ENCODE results near the gene GIGYF1. TPM values are rescaled to one million over a fixed set of nuclear protein-coding genes. Genes with fewer than 3 reads are reported as not detected.
A peak's percentile ranks its signal among the peaks of the same experiment; 100 is the strongest.
"Not testable (repeated sequence)": the region's sequence is repeated elsewhere in the genome, so short reads cannot be mapped to it uniquely, and the experiment has no call there.

Gene GIGYF1, protein sequence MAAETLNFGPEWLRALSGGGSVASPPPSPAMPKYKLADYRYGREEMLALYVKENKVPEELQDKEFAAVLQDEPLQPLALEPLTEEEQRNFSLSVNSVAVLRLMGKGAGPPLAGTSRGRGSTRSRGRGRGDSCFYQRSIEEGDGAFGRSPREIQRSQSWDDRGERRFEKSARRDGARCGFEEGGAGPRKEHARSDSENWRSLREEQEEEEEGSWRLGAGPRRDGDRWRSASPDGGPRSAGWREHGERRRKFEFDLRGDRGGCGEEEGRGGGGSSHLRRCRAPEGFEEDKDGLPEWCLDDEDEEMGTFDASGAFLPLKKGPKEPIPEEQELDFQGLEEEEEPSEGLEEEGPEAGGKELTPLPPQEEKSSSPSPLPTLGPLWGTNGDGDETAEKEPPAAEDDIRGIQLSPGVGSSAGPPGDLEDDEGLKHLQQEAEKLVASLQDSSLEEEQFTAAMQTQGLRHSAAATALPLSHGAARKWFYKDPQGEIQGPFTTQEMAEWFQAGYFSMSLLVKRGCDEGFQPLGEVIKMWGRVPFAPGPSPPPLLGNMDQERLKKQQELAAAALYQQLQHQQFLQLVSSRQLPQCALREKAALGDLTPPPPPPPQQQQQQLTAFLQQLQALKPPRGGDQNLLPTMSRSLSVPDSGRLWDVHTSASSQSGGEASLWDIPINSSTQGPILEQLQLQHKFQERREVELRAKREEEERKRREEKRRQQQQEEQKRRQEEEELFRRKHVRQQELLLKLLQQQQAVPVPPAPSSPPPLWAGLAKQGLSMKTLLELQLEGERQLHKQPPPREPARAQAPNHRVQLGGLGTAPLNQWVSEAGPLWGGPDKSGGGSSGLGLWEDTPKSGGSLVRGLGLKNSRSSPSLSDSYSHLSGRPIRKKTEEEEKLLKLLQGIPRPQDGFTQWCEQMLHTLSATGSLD (N-terminal part only)
- total RNA-seq: 26.3 TPM

DNA sequence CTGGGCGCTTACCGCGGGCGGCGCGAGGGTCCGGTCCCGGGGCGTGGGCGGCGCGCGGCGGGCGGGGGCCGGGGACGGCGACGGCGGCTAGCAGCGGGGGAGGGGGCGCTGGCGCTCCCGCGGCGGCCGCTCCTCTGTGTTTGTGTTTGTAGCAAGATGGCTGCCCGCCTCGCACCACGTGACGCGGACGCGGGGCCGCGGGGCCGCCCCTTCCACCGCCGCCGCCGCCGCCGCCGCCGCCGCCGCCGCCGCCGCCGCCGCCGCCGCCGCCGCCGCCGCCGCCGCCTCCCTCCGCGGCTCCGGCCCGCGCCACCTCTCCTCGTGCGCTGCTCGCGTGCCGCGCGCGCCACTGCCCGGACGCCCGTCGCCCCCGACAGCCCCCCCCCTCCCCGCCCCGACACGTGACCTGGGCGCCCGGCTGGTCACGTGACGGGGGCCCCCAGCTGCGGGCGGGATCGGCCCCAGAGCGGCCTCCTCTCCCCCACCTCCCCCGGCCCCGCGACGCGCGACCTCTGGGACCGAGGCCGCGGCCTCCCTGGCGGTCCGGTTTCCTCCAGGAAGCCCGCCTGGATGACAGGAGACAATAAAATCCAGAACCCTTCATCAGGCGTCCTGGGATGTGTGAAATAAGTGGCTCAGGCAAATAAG lies at the start of gene GIGYF1:
Gene GIGYF1 (minus strand): TSS at position 153 of the 648 bp plus-strand sequence. CDS start 6,012 bp downstream, outside the sequence.
- Histone ChIP-seq H3K27me3 (ENCODE audit: insufficient read depth, low read length) (no peaks in the 10 kb centered on the region), H3K4me1 (ENCODE audit: insufficient read depth, low read length) (peaks cover 43% of the 10 kb centered on the region)

DNA sequence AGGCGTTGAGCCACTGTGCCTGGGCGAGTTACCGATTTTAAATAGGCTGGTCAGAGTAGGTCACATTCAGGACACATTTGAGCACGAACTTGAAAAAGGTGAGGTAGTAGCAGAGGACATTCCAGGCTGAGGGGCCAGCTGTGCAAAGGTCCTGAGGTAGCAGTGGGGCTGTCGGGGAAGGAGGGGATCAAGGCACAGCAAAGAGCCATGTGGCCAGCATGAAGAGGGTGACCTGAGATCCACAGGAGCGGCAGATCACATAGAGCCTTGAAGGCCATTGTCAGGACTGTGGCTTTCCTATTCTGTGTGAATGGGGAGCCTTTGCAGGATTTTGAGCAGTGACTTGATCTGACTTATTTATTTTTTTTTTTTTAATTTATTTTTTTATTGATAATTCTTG lies 45.9 kb upstream of the GIGYF1 start:
- no peaks in the 10 kb centered on the region for H3K4me1 ChIP-seq (ENCODE audit: insufficient read depth, low read length)
- no peaks in the 10 kb centered on the region for H3K27me3 ChIP-seq (ENCODE audit: insufficient read depth, low read length)
- no peak overlapping the region for H3K4me3 ChIP-seq (ENCODE audit: low read length)
- H3K9me3 ChIP-seq (ENCODE audit: low read depth, low read length): no peaks in the 10 kb centered on the region

More for the DNA sequence above, at the start of gene GIGYF1:
- Histone ChIP-seq H3K9me3 (ENCODE audit: low read depth, low read length) (no peaks in the 10 kb centered on the region), H3K4me3 (ENCODE audit: low read length) (peak within 1 kb of the TSS; percentile 61)

DNA sequence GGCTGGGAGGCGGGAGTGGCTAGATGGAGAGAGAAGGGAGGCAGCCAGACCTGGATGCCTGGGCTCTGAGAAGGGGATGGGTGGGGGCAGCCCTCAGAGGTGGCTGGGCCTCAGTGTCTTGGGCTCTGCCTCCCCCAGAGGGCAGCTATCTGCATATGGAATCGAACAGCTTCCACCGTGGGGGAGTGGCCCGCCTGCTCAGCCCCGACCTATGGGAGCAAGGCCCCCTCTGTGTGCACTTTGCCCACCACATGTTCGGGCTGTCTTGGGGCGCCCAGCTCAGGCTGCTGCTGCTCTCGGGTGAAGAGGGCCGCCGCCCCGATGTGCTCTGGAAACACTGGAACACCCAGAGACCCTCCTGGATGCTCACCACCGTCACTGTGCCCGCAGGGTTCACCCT lies 42.6 kb upstream of the GIGYF1 start:
- H3K27me3 ChIP-seq (ENCODE audit: insufficient read depth, low read length): no peaks in the 10 kb centered on the region
- H3K4me3 ChIP-seq (ENCODE audit: low read length): no peak overlapping the region
- H3K9me3 ChIP-seq (ENCODE audit: low read depth, low read length): no peaks in the 10 kb centered on the region
- H3K4me1 ChIP-seq (ENCODE audit: insufficient read depth, low read length): no peaks in the 10 kb centered on the region

DNA sequence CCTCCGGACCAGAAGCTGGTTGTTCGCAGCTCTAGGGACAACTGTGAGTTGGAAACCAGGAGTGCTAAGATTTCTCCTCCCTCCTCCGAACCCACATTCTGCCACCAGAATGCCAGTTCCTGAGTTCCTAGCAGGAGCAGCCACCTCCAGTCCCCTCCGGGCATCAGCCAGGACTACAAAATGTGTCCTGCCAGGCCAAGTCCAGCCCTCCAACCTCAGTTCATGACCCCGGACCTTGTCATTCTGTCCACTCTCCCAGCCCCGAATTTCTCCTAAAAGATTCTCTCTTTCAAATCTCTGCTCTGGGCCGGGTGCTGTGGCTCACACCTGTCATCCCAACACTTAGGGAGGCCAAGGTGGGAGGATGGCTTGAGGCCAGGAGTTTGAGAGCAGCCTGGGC lies 41.7 kb upstream of the GIGYF1 start:
- H3K4me1 ChIP-seq (ENCODE audit: insufficient read depth, low read length): no peaks in the 10 kb centered on the region
- H3K27me3 ChIP-seq (ENCODE audit: insufficient read depth, low read length): no peaks in the 10 kb centered on the region
- H3K9me3 ChIP-seq (ENCODE audit: low read depth, low read length): no peaks in the 10 kb centered on the region
- H3K4me3 ChIP-seq (ENCODE audit: low read length): no peak overlapping the region

DNA sequence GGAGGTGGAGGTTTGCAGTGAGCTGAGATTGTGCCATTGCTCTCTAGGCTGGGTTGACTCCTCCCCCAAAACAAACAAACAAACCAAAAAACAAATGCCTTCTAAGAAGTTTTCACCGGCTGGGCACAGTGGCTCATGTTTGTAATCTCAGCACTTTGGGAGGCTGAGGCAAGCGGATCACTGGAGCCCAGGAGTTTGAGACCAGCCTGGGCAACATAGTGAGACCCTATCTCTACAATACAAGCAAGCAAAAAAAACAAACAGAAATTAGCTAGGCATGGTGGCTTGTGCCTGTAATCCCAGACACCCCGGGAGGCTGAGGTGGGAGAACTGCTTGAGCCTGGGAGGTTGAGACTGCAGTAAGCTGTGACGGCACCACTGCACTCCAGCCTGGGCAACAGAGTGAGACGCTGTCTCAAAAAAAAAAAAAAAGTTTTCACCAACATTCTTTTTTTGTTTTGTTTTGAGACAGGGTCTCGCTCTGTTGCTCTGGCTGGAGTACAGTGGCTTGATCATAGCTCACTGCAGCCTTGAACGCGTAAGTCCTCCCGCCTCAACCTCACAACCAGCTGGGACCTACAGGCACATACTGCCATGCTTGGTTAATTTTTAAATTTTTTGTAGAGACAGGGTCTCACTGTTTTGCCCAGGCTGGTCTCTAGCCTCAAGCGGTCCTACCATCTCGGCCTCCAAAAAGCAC lies 38.0 kb upstream of the GIGYF1 start:
- Histone ChIP-seq H3K4me1 (ENCODE audit: insufficient read depth, low read length) (no peaks in the 10 kb centered on the region), H3K9me3 (ENCODE audit: low read depth, low read length) (no peaks in the 10 kb centered on the region), H3K4me3 (ENCODE audit: low read length) (no peak overlapping the region), H3K27me3 (ENCODE audit: insufficient read depth, low read length) (no peaks in the 10 kb centered on the region)

DNA sequence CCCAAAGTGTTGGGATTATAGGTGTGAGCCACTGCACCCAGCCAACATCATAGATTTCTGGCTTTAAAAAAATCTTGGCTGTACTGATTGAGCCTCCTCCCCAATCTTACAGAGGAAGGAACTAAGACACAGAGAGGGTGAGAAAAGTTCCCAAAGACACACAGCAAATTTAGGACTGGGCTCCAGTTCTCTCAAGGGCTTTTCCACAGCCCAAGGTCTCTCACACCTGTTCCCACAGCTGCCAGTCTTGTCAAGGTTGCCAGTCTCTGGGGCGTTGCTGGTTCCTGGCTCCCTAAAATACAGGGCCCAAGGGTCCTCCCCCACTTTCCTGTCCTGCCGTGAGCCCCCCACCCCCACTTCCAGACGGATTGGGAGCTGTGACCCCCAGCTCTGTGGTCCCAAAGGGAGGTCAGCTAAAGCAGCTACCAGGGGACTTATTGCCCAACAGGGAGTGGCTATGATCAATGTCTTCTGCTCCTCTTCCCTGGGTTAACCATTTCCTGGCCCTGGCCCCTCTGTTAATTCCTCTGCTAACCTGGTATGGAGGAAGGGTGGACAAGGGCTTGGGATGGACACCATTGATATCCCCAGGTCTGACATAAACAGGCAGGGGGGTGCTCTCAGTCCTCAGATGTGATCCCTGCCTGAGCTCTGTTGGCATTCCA lies 36.2 kb upstream of the GIGYF1 start:
- Histone ChIP-seq H3K4me1 (ENCODE audit: insufficient read depth, low read length) (no peaks in the 10 kb centered on the region), H3K27me3 (ENCODE audit: insufficient read depth, low read length) (no peaks in the 10 kb centered on the region), H3K9me3 (ENCODE audit: low read depth, low read length) (no peaks in the 10 kb centered on the region), H3K4me3 (ENCODE audit: low read length) (no peak overlapping the region)

DNA sequence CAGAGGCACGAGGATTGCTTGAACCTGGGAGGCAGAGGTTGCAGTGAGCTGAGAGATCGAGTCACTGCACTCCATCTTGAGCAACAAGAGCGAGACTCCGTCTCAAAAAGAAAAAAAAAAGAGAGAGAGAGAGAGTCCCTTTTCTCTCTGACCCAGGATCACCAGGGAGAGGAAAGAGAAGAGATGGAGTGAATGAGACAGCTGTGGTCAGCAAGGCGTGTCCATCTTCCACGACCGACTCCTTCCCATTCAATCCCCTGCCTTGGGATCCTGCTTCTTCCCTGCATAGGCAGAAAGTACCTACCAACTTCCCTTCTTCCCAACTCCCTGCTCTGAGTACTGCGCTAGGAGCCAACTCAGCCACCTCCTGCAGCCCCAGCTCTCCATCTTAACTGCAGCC lies 34.1 kb upstream of the GIGYF1 start:
- no peaks in the 10 kb centered on the region for H3K4me1 ChIP-seq (ENCODE audit: insufficient read depth, low read length)
- no peaks in the 10 kb centered on the region for H3K27me3 ChIP-seq (ENCODE audit: insufficient read depth, low read length)
- H3K4me3 ChIP-seq (ENCODE audit: low read length): no peak overlapping the region
- H3K9me3 ChIP-seq (ENCODE audit: low read depth, low read length): no peaks in the 10 kb centered on the region

DNA sequence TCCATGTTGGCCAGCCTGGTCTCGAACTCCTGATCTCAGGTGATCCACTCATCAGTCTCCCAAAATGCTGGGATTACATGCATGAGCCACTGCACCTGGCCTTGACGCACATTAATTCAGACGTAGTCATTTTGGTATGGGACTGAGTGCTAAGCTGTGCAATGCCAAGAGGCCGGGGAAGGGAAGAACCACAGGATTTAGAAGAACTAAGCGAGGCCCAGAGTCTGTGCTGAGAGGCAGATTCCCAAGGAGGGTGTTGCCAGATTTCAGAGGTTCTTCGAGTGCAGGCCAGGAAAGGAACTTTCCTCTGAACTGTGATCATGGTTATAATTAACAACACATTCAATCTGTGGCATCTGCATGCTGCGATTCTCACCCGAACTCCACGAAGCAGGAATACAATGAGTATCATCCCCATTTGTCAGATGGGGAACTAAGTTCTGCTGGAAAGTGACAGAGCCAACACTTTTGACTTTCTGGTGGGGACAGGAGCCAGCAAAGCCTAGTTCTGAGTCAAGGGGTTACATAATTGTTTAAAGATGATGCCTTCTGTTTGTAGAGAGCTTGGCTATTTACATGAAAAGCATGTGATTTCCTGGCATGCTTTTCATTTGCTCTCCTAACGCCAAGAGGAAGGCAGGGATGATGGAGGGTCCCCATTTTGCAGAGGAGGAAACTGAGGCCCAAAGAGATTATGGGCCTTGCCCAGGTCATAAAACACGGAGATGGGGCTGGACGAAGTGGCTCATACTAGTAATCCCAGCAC lies 33.1 kb upstream of the GIGYF1 start:
- H3K27me3 ChIP-seq (ENCODE audit: insufficient read depth, low read length): no peaks in the 10 kb centered on the region
- no peaks in the 10 kb centered on the region for H3K4me1 ChIP-seq (ENCODE audit: insufficient read depth, low read length)
- H3K4me3 ChIP-seq (ENCODE audit: low read length): no peak overlapping the region
- no peaks in the 10 kb centered on the region for H3K9me3 ChIP-seq (ENCODE audit: low read depth, low read length)

DNA sequence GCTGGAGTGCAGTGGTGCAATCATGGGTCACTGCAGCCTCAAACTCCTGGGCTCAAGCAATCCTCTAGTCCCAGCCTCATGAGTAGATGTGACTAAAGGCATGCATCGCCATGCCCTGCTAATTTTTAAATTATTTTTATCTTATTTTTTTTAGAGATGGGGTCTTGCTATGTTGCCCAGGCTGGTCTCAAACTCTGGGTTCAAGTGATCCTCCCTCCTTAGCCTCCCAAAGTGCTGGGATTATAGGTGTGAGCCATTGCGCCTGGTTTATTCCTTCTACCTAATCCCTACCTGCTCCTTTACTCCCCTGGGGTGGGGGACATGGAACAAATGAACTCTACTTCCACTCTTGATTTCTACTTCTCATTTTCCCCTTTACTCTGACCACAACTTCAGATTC lies 30.3 kb upstream of the GIGYF1 start:
- H3K4me3 ChIP-seq (ENCODE audit: low read length); H3K9me3 ChIP-seq (ENCODE audit: low read depth, low read length); H3K4me1 ChIP-seq (ENCODE audit: insufficient read depth, low read length): not testable (repeated sequence)
- peaks cover 24% of the 10 kb centered on the region for H3K27me3 ChIP-seq (ENCODE audit: insufficient read depth, low read length)

DNA sequence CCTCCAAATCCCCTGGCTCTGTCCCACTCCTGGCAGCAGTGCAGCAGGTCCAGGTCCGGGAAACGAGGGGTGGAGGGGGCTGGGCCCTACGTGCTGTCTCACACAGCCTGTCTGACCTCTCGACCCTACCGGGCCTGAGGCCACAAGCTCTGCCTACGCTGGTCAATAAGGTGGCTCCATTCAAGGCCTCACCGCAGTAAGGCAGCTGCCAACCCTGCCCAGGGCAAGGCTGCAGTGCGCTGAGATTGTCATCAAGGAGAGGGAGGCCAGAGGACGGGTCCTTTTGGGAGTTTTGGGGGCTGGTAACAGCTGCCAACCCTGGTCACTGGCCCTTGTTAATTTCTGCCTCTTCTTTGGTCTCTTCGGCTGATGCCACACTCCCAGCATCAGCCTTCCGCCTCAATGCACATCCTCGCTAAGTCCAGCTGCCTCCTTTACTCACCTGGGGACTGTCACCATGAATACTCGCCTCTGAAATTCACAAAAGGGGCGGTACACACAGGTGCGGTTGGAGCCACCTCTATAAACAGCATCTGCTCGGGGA lies 29.8 kb upstream of the GIGYF1 start:
- no peaks in the 10 kb centered on the region for H3K9me3 ChIP-seq (ENCODE audit: low read depth, low read length)
- no peaks in the 10 kb centered on the region for H3K4me1 ChIP-seq (ENCODE audit: insufficient read depth, low read length)
- peaks cover 29% of the 10 kb centered on the region for H3K27me3 ChIP-seq (ENCODE audit: insufficient read depth, low read length)
- no peak overlapping the region for H3K4me3 ChIP-seq (ENCODE audit: low read length)

DNA sequence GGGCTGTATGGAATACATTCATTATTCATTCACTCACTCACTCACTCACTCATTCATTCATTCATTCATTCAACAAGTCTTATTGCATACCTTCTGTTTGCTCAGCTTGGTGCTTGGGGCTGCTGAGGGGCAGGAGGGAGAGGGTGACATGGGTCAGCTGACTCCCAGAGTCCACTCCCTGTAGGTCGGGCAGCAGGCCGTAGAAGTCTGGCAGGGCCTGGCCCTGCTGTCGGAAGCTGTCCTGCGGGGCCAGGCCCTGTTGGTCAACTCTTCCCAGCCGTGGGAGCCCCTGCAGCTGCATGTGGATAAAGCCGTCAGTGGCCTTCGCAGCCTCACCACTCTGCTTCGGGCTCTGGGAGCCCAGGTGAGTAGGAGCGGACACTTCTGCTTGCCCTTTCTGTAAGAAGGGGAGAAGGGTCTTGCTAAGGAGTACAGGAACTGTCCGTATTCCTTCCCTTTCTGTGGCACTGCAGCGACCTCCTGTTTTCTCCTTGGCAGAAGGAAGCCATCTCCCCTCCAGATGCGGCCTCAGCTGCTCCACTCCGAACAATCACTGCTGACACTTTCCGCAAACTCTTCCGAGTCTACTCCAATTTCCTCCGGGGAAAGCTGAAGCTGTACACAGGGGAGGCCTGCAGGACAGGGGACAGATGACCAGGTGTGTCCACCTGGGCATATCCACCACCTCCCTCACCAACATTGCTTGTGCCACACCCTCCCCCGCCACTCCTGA lies 28.6 kb upstream of the GIGYF1 start:
- Histone ChIP-seq H3K4me1 (ENCODE audit: insufficient read depth, low read length) (no peaks in the 10 kb centered on the region), H3K27me3 (ENCODE audit: insufficient read depth, low read length) (peaks cover 30% of the 10 kb centered on the region), H3K9me3 (ENCODE audit: low read depth, low read length) (no peaks in the 10 kb centered on the region), H3K4me3 (ENCODE audit: low read length) (no peak overlapping the region)

DNA sequence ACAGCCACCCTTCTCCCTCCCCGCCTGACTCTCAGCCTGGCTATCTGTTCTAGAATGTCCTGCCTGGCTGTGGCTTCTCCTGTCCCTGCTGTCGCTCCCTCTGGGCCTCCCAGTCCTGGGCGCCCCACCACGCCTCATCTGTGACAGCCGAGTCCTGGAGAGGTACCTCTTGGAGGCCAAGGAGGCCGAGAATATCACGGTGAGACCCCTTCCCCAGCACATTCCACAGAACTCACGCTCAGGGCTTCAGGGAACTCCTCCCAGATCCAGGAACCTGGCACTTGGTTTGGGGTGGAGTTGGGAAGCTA lies 27.4 kb upstream of the GIGYF1 start:
- Histone ChIP-seq H3K9me3 (ENCODE audit: low read depth, low read length) (no peaks in the 10 kb centered on the region), H3K4me3 (ENCODE audit: low read length) (no peak overlapping the region), H3K27me3 (ENCODE audit: insufficient read depth, low read length) (peaks cover 30% of the 10 kb centered on the region), H3K4me1 (ENCODE audit: insufficient read depth, low read length) (no peaks in the 10 kb centered on the region)

Data from mononuclear cell (primary cell).